ENCODE data around the gene CNOT4.

- TF ChIP-seq, protein P1, sequence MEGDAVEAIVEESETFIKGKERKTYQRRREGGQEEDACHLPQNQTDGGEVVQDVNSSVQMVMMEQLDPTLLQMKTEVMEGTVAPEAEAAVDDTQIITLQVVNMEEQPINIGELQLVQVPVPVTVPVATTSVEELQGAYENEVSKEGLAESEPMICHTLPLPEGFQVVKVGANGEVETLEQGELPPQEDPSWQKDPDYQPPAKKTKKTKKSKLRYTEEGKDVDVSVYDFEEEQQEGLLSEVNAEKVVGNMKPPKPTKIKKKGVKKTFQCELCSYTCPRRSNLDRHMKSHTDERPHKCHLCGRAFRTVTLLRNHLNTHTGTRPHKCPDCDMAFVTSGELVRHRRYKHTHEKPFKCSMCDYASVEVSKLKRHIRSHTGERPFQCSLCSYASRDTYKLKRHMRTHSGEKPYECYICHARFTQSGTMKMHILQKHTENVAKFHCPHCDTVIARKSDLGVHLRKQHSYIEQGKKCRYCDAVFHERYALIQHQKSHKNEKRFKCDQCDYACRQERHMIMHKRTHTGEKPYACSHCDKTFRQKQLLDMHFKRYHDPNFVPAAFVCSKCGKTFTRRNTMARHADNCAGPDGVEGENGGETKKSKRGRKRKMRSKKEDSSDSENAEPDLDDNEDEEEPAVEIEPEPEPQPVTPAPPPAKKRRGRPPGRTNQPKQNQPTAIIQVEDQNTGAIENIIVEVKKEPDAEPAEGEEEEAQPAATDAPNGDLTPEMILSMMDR (IDR thresholded peaks at IDR 0.05): no peak
- TF ChIP-seq POLR2A (IDR thresholded peaks at IDR 0.05) (no peak), EP300 (IDR thresholded peaks at IDR 0.05) (peak in 1 of 2 donors; percentile 37)
Measured at GRCh38 chr7:135316648-135317313, 193.1 kb downstream of the CNOT4 start.

Measured in tibial nerve (tissue), 4 donors.